K562 treated with DMSO at 1 percent for 48 hours (cell line): ENCODE measurements around the gene PDPK1. TPM values are rescaled to one million over a fixed set of nuclear protein-coding genes. Genes with fewer than 3 reads are reported as not detected.

ENCODE experiments used
- total RNA-seq: library from RNA; unstranded; fragments of 300-600 nt; gene quantifications from 2 replicates; pipeline ENCODE4 v1.2.3, GENCODE V29; 2022; ENCODE audit warnings: low replicate concordance; ENCODE audit errors: extremely low read depth

Gene PDPK1
- not detected in 2 replicates for total RNA-seq

GRCh38 chr16:2537451-2538379 lies at the start of gene PDPK1:
Gene PDPK1, plus strand, starts transcription at chr16:2538021. Its CDS starts 92 bp downstream, at chr16:2538113.

GRCh38 chr16:2513405-2514332 lies 24.2 kb upstream of the PDPK1 start, which contains the start of gene ATP6V0C:
Gene ATP6V0C, plus strand, starts transcription at chr16:2513952. Its CDS starts 152 bp downstream, at chr16:2514104.

GRCh38 chr16:2520097-2520783 lies 17.6 kb upstream of the PDPK1 start, which contains the start of gene AMDHD2:
Gene AMDHD2, plus strand, starts transcription at chr16:2520371. Its CDS starts 88 bp downstream, at chr16:2520459.

GRCh38 chr16:2531371-2531695 lies 6.5 kb upstream of the PDPK1 start, which contains the start of gene CEMP1:
Gene CEMP1, minus strand, starts transcription at chr16:2531408. Its CDS starts 335 bp downstream, at chr16:2531073.

Other genes with a start within 250 kb of the PDPK1 start
- gene ABCA3, start 197.3 kb upstream of the PDPK1 start, total RNA-seq = not detected in 2 replicates
- not detected in 2 replicates for gene CCNF, start 108.6 kb upstream of the PDPK1 start, total RNA-seq
- gene TEDC2, start 77.9 kb upstream of the PDPK1 start, total RNA-seq = not detected in 2 replicates
- gene NTN3, start 66.7 kb upstream of the PDPK1 start, total RNA-seq = not detected in 2 replicates
- gene TBC1D24, start 62.9 kb upstream of the PDPK1 start, total RNA-seq = not detected in 2 replicates
- gene ATP6V0C, start 24.1 kb upstream of the PDPK1 start, total RNA-seq = not detected in 2 replicates
- gene AMDHD2, start 17.6 kb upstream of the PDPK1 start, total RNA-seq = not detected in 2 replicates
- not detected in 2 replicates for gene CEMP1, start 6.6 kb upstream of the PDPK1 start, total RNA-seq
- not detected in 2 replicates for gene KCTD5, start 144.5 kb downstream of the PDPK1 start, total RNA-seq
- not detected in 2 replicates for gene PRSS27, start 182.2 kb downstream of the PDPK1 start, total RNA-seq
- gene SRRM2, start 214.6 kb downstream of the PDPK1 start, total RNA-seq = 132 TPM in 1 of 2 replicates, not detected in the other
- not detected in 2 replicates for gene ELOB, start 239.3 kb downstream of the PDPK1 start, total RNA-seq
- not detected in 2 replicates for gene PRSS33, start 249.5 kb downstream of the PDPK1 start, total RNA-seq